Cardiac muscle cell (in vitro differentiated cells and primary cell): Measurements from ENCODE around the gene FADS2. TPM values are rescaled to one million over a fixed set of nuclear protein-coding genes. Genes with fewer than 3 reads are reported as not detected.

Experiments
- DNase-seq, 2 donors: peaks; one replicate each; pipeline versions ENCODE4 v3.0.0 to v3.0.0-alpha.2; 2010 to 2017; ENCODE audit warnings: low read depth in 1 of 2, low spot score in 1 of 2
- H3K27ac ChIP-seq: fragments of 200-600 bp; sonication (generic); 2 replicates; pipeline ENCODE4 v1.5.1; 2016
- H3K27me3 ChIP-seq: fragments of 200-600 bp; sonication (generic); 2 replicates; pipeline ENCODE4 v1.6.0; 2016; ENCODE audit warnings: control low read depth
- H3K36me3 ChIP-seq: fragments of 200-600 bp; sonication (generic); 2 replicates; pipeline ENCODE4 v1.5.1; 2016; ENCODE audit warnings: control low read depth
- H3K4me1 ChIP-seq: fragments of 200-600 bp; sonication (generic); 2 replicates; pipeline ENCODE4 v1.8.1; 2017; ENCODE audit warnings: low read depth, mild to moderate bottlenecking, mixed run types
- H3K4me3 ChIP-seq: fragments of 200-600 bp; sonication (generic); 2 replicates; pipeline ENCODE4 v1.5.1; 2016; ENCODE audit warnings: mild to moderate bottlenecking
- H3K9me3 ChIP-seq: fragments of 200-600 bp; sonication (generic); 2 replicates; pipeline ENCODE4 v1.5.1; 2017; ENCODE audit warnings: low read depth, mild to moderate bottlenecking, control low read depth
- polyA plus RNA-seq: library from polyadenylated mRNA; unstranded; fragments of >200 nt; fragmentation: Nextera tagmentation; extraction: Ambion mirVana; gene quantifications from 2 replicates; pipeline ENCODE4 v1.2.1, GENCODE V29; 2016
- total RNA-seq: library from RNA; depleted of rRNA; stranded (reverse); fragments of >200 nt; gene quantifications from 2 replicates; pipeline ENCODE4 v1.2.3, GENCODE V29; 2016
- TF ChIP-seq, protein P1 (sequence below): IDR thresholded peaks from 2 replicates; pipeline ENCODE4 v1.5.1; 2012; ENCODE audit warnings: low read depth, mild to moderate bottlenecking, low read length

Gene FADS2
- total and polyA plus RNA-seq, 2 experiments from 2014 or later, result 103 to 262 TPM

GRCh38 chr11:61846362-61847020, 18.4 kb downstream of the FADS2 start:
- H3K27ac ChIP-seq, result no peak overlapping the region
- no peaks in the 10 kb centered on the region for H3K4me1 ChIP-seq
- peaks cover 58% of the 10 kb centered on the region for H3K36me3 ChIP-seq
- no peak for DNase-seq
- H3K9me3 ChIP-seq, result no peaks in the 10 kb centered on the region
- TF ChIP-seq, protein P1, sequence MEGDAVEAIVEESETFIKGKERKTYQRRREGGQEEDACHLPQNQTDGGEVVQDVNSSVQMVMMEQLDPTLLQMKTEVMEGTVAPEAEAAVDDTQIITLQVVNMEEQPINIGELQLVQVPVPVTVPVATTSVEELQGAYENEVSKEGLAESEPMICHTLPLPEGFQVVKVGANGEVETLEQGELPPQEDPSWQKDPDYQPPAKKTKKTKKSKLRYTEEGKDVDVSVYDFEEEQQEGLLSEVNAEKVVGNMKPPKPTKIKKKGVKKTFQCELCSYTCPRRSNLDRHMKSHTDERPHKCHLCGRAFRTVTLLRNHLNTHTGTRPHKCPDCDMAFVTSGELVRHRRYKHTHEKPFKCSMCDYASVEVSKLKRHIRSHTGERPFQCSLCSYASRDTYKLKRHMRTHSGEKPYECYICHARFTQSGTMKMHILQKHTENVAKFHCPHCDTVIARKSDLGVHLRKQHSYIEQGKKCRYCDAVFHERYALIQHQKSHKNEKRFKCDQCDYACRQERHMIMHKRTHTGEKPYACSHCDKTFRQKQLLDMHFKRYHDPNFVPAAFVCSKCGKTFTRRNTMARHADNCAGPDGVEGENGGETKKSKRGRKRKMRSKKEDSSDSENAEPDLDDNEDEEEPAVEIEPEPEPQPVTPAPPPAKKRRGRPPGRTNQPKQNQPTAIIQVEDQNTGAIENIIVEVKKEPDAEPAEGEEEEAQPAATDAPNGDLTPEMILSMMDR, result no peak
- H3K4me3 ChIP-seq, result no peak overlapping the region
- no peaks in the 10 kb centered on the region for H3K27me3 ChIP-seq

GRCh38 chr11:61847914-61848581, 19.9 kb downstream of the FADS2 start:
- DNase-seq, result no peak
- peaks cover 47% of the 10 kb centered on the region for H3K36me3 ChIP-seq
- H3K4me1 ChIP-seq, result no peaks in the 10 kb centered on the region

DNA sequence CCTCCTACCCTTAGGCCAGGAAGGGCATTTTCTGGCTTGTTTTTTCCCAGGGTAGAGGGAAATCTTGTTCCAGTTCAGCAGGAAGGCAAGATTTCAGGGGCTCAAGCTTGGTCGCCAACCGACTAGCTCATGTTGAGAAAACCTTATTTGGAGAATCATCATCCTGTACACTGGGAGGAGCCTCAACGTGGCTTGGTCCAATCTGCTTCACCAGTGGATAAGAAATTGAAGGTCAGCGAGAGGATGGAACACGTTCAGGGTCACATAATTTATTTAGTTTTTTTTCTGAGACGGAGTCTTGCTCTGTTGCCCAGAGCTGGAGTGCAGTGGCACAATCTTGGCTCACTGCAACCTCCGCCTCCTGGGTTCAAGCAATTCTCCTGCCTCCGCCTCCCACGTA, 20.5 kb downstream of the FADS2 start:
- no peak for DNase-seq
- Histone ChIP-seq H3K9me3 (no peaks in the 10 kb centered on the region), H3K36me3 (peaks cover 46% of the 10 kb centered on the region), H3K27ac (no peak overlapping the region), H3K4me1 (no peaks in the 10 kb centered on the region), H3K27me3 (no peaks in the 10 kb centered on the region), H3K4me3 (no peak overlapping the region)
- TF ChIP-seq, protein P1, result no peak

More at GRCh38 chr11:61847914-61848581, 19.9 kb downstream of the FADS2 start:
- H3K27me3 ChIP-seq, result no peaks in the 10 kb centered on the region
- H3K27ac ChIP-seq, result no peak overlapping the region
- no peaks in the 10 kb centered on the region for H3K9me3 ChIP-seq
- TF ChIP-seq, protein P1, result no peak
- H3K4me3 ChIP-seq, result no peak overlapping the region

- no peak overlapping the region for H3K27ac ChIP-seq
- H3K36me3 ChIP-seq, result peaks cover 49% of the 10 kb centered on the region
- H3K9me3 ChIP-seq, result no peaks in the 10 kb centered on the region
- TF ChIP-seq, protein P1, result no peak
- no peaks in the 10 kb centered on the region for H3K4me1 ChIP-seq
- no peak for DNase-seq
- no peak overlapping the region for H3K4me3 ChIP-seq
- H3K27me3 ChIP-seq, result no peaks in the 10 kb centered on the region
Measured at GRCh38 chr11:61850687-61851086, 22.6 kb downstream of the FADS2 start.

GRCh38 chr11:61851113-61851899, 23.2 kb downstream of the FADS2 start:
- peak in 1 of 2 donors; percentile 18 for DNase-seq
- Histone ChIP-seq H3K27me3 (no peaks in the 10 kb centered on the region), H3K27ac (peak overlapping the region; percentile 48), H3K4me1 (no peaks in the 10 kb centered on the region), H3K4me3 (no peak overlapping the region), H3K36me3 (peaks cover 49% of the 10 kb centered on the region), H3K9me3 (no peaks in the 10 kb centered on the region)
- TF ChIP-seq, protein P1, result no peak
